SK-N-MC (cell line): ENCODE results near the gene NLK.
"Not testable (repeated sequence)": the region's sequence is repeated elsewhere in the genome, so short reads cannot be mapped to it uniquely, and the experiment has no call there.

ENCODE experiments used
- DNase-seq: peaks from one replicate; pipeline ENCODE4 v3.0.0-alpha.2; 2011; ENCODE audit warnings: low read depth, low spot score
- H3K27ac ChIP-seq: fragments of 200-600 bp; sonication (generic); 2 replicates; pipeline ENCODE4 v1.5.1; 2016; ENCODE audit warnings: mixed run types
- H3K36me3 ChIP-seq: fragments of 200-600 bp; sonication (generic); 2 replicates; pipeline ENCODE4 v1.6.1; 2017; ENCODE audit warnings: antibody characterized with exemption, low read length, mixed read lengths; ENCODE audit not compliant: insufficient read depth
- H3K4me3 ChIP-seq: fragments of 200-600 bp; sonication (generic); 2 replicates; pipeline ENCODE4 v1.5.1; 2016
- H3K9ac ChIP-seq: fragments of 200-600 bp; sonication (generic); 2 replicates; pipeline ENCODE4 v1.8.0; 2017; ENCODE audit warnings: mixed run types, mixed read lengths; ENCODE audit not compliant: insufficient read length
- H3K9me3 ChIP-seq: fragments of 200-600 bp; sonication (generic); 2 replicates; pipeline ENCODE4 v1.6.1; 2017; ENCODE audit warnings: low read depth, mild to moderate bottlenecking, antibody characterized with exemption, low read length, moderate library complexity, mixed read lengths
- EZH2 ChIP-seq: fragments of 200-600 bp; sonication (generic); IDR thresholded peaks from one replicate; pipeline ENCODE4 v1.6.1; 2017; ENCODE audit warnings: antibody characterized with exemption
- FOXP2 ChIP-seq: optimal IDR thresholded peaks from 2 replicates; pipeline ENCODE3; 2011; ENCODE audit warnings: mild to moderate bottlenecking, moderate library complexity; ENCODE audit not compliant: insufficient read depth; ENCODE audit errors: extremely low read length, control extremely low read depth
- POLR2AphosphoS5 ChIP-seq: IDR thresholded peaks from 2 replicates; pipeline ENCODE4 v1.6.1; 2012; ENCODE audit warnings: mild to moderate bottlenecking, low read depth, low read length, borderline replicate concordance

NLK gene

GRCh38 chr17:28201315-28201714 is 158.8 kb downstream of the NLK start:
- TF ChIP-seq EZH2, result no peak
- no peak for TF ChIP-seq POLR2AphosphoS5
- no peak for TF ChIP-seq FOXP2
- Histone ChIP-seq H3K9ac (no peak overlapping the region), H3K27ac (no peak overlapping the region), H3K4me3 (no peak overlapping the region), H3K9me3 (no peaks in the 10 kb centered on the region), H3K36me3 (no peaks in the 10 kb centered on the region; the same call in 1 of the 2 replicates)
- DNase-seq, result no peak

- Histone ChIP-seq H3K27ac (no peak overlapping the region), H3K9me3 (no peaks in the 10 kb centered on the region), H3K4me3 (no peak overlapping the region), H3K36me3 (no peaks in the 10 kb centered on the region), H3K9ac (no peak overlapping the region)
- TF ChIP-seq EZH2 (no peak), POLR2AphosphoS5 (no peak), FOXP2 (no peak)
- DNase-seq, result no peak
Observed at GRCh38 chr17:28204244-28204643, 161.8 kb downstream of the NLK start.

GRCh38 chr17:28204751-28205150 is 162.3 kb downstream of the NLK start:
- TF ChIP-seq FOXP2 (no peak), EZH2 (no peak), POLR2AphosphoS5 (no peak)
- no peaks in the 10 kb centered on the region for H3K9me3 ChIP-seq
- H3K36me3 ChIP-seq, result no peaks in the 10 kb centered on the region
- H3K4me3 ChIP-seq, result no peak overlapping the region
- H3K9ac ChIP-seq, result no peak overlapping the region
- no peak overlapping the region for H3K27ac ChIP-seq
- DNase-seq, result no peak

- Histone ChIP-seq H3K9me3 (no peaks in the 10 kb centered on the region), H3K36me3 (no peaks in the 10 kb centered on the region), H3K4me3 (no peak overlapping the region), H3K9ac (no peak overlapping the region), H3K27ac (no peak overlapping the region)
- TF ChIP-seq EZH2, result no peak
- TF ChIP-seq POLR2AphosphoS5, result no peak
- DNase-seq, result no peak
Observed at GRCh38 chr17:28206292-28206691, 163.8 kb downstream of the NLK start.

GRCh38 chr17:28211811-28212210 is 169.3 kb downstream of the NLK start:
- H3K9me3 ChIP-seq, result no peaks in the 10 kb centered on the region
- no peak for TF ChIP-seq EZH2
- no peak for TF ChIP-seq POLR2AphosphoS5
- TF ChIP-seq FOXP2, result no peak
- H3K27ac ChIP-seq, result no peak overlapping the region
- no peak for DNase-seq
- H3K4me3 ChIP-seq, result no peak overlapping the region
- H3K36me3 ChIP-seq, result no peaks in the 10 kb centered on the region
- H3K9ac ChIP-seq, result no peak overlapping the region

- H3K4me3 ChIP-seq, H3K9ac ChIP-seq, DNase-seq: not testable (repeated sequence)
Observed at GRCh38 chr17:28213578-28213977, 171.1 kb downstream of the NLK start.

GRCh38 chr17:28216052-28216451 is 173.6 kb downstream of the NLK start:
- DNase-seq, result no peak
- Histone ChIP-seq H3K4me3 (no peak overlapping the region), H3K36me3 (no peaks in the 10 kb centered on the region), H3K27ac (no peak overlapping the region), H3K9ac (no peak overlapping the region), H3K9me3 (no peaks in the 10 kb centered on the region)
- TF ChIP-seq POLR2AphosphoS5, result no peak
- TF ChIP-seq FOXP2, result no peak
- TF ChIP-seq EZH2, result no peak

More at GRCh38 chr17:28213578-28213977, 171.1 kb downstream of the NLK start:
- not testable (repeated sequence) for H3K9me3 ChIP-seq, H3K36me3 ChIP-seq, H3K27ac ChIP-seq

- Histone ChIP-seq H3K4me3 (no peak overlapping the region), H3K9me3 (no peaks in the 10 kb centered on the region), H3K36me3 (no peaks in the 10 kb centered on the region), H3K9ac (no peak overlapping the region), H3K27ac (no peak overlapping the region)
- TF ChIP-seq POLR2AphosphoS5, result no peak
- TF ChIP-seq EZH2, result no peak
- no peak for TF ChIP-seq FOXP2
- no peak for DNase-seq
Observed at GRCh38 chr17:28216528-28216927, 174.1 kb downstream of the NLK start.

- TF ChIP-seq FOXP2 (no peak), EZH2 (no peak), POLR2AphosphoS5 (no peak)
- Histone ChIP-seq H3K9me3 (no peaks in the 10 kb centered on the region), H3K9ac (no peak overlapping the region), H3K36me3 (no peaks in the 10 kb centered on the region), H3K27ac (no peak overlapping the region), H3K4me3 (no peak overlapping the region)
- DNase-seq, result no peak
Observed at GRCh38 chr17:28219771-28220170, 177.3 kb downstream of the NLK start.
